ENCODE measurements around the gene HIBCH. TPM values are rescaled to one million over a fixed set of nuclear protein-coding genes. Genes with fewer than 3 reads are reported as not detected.

The HIBCH gene
- total and polyA plus RNA-seq, 2 experiments from 2014 or later, result 25.7 to 42.3 TPM

DNA sequence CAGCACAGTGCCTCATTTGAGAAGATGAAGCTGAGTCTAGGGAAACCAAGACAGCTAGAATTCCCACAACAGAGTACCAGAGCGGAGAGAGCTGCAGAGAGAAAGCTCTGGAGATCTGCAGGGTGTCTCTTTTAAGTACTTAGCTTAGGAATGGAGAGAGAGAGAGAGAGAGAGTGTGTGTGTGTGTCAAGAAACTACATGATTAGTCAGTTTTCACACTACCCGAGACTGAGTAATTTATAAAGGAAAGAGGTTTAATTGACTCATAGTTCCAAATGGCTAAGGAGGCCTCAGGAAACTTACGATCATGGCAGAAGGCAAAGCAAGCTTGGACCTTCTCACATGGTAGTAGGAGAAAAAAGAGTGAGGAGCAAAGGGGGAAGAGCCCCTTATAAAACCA, 64.0 kb downstream of the HIBCH start (continued):
- TF ChIP-seq STAT1 (IDR thresholded peaks at IDR 0.05; ENCODE audit: unreplicated experiment), result no peak
- TF ChIP-seq, protein P1, sequence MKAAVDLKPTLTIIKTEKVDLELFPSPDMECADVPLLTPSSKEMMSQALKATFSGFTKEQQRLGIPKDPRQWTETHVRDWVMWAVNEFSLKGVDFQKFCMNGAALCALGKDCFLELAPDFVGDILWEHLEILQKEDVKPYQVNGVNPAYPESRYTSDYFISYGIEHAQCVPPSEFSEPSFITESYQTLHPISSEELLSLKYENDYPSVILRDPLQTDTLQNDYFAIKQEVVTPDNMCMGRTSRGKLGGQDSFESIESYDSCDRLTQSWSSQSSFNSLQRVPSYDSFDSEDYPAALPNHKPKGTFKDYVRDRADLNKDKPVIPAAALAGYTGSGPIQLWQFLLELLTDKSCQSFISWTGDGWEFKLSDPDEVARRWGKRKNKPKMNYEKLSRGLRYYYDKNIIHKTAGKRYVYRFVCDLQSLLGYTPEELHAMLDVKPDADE (IDR thresholded peaks at IDR 0.05), result no peak
- TF ChIP-seq ZNF114 (CRISPR knock-in tag; IDR thresholded peaks at IDR 0.05), result no peak

DNA sequence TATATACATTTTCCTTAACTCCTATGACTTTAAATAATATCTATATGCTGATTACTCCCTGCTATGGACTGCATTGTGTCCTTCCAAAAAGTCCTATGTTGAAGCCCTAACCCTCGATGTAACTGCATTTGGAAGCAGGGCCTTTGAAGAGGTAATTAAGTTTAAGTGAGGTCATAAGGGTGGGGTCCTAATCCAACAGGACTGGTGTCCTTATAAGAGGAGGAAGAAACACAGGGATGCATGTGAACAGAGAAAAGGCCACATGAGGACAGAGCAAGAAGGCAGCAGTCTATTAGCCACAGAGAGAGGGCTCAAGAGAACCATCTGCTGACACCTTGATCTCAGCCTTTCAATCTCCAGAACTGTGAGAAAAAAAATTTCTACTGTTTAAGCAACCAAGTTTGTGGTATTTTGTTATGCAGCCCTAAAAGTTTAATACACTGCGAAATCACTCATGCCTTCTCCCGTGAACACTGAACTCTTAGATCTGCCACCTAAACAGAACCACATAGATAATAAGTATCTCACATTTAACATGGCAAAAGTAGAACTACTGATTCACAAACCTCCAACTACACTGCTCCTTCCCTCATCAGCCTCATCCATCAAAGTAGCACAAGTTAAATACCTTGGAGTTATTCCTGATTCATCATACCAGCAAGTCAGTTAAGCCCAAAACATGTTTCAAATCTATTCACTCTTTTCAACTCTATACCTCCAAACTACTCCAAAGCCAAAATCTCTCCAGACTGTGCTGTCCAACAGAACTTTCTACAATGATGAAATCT, 65.4 kb downstream of the HIBCH start:
- Mint-ChIP-seq H3K9me3 (no peaks in the 10 kb centered on the region), H3K36me3 (ENCODE audit: low read depth) (peaks cover 17% of the 10 kb centered on the region; the same call in 2 of the 3 replicates), H3K4me1 (no peaks in the 10 kb centered on the region), H3K27me3 (ENCODE audit: insufficient read depth, low read depth, poor library complexity) (no peaks in the 10 kb centered on the region), H3K4me3 (no peak overlapping the region), H3K27ac (no peak overlapping the region)
- H3K79me2 ChIP-seq (replicated peaks; ENCODE audit: insufficient read depth), result no peaks in the 10 kb centered on the region
- H3K4me3 ChIP-seq, result no peak overlapping the region
- H3K36me3 ChIP-seq (ENCODE audit: insufficient read depth), result no peaks in the 10 kb centered on the region
- no peaks in the 10 kb centered on the region for H3K9me2 ChIP-seq (ENCODE audit: insufficient read depth)
- no peaks in the 10 kb centered on the region for H3K27me3 ChIP-seq (ENCODE audit: insufficient read depth)
- no peak overlapping the region for H2AFZ ChIP-seq
- H4K20me1 ChIP-seq (replicated peaks; ENCODE audit: insufficient read depth), result no peaks in the 10 kb centered on the region
- ATAC-seq (no peak), DNase-seq (ENCODE audit: low spot score) (no peak)
- no peaks in the 10 kb centered on the region for H3K4me1 ChIP-seq (ENCODE audit: insufficient read depth)
- no peak overlapping the region for H3K27ac ChIP-seq (ENCODE audit: low read depth)
- no peak overlapping the region for H3K4me2 ChIP-seq
- no peaks in the 10 kb centered on the region for H3F3A ChIP-seq (replicated peaks; ENCODE audit: low read depth)
- TF ChIP-seq, protein P2, sequence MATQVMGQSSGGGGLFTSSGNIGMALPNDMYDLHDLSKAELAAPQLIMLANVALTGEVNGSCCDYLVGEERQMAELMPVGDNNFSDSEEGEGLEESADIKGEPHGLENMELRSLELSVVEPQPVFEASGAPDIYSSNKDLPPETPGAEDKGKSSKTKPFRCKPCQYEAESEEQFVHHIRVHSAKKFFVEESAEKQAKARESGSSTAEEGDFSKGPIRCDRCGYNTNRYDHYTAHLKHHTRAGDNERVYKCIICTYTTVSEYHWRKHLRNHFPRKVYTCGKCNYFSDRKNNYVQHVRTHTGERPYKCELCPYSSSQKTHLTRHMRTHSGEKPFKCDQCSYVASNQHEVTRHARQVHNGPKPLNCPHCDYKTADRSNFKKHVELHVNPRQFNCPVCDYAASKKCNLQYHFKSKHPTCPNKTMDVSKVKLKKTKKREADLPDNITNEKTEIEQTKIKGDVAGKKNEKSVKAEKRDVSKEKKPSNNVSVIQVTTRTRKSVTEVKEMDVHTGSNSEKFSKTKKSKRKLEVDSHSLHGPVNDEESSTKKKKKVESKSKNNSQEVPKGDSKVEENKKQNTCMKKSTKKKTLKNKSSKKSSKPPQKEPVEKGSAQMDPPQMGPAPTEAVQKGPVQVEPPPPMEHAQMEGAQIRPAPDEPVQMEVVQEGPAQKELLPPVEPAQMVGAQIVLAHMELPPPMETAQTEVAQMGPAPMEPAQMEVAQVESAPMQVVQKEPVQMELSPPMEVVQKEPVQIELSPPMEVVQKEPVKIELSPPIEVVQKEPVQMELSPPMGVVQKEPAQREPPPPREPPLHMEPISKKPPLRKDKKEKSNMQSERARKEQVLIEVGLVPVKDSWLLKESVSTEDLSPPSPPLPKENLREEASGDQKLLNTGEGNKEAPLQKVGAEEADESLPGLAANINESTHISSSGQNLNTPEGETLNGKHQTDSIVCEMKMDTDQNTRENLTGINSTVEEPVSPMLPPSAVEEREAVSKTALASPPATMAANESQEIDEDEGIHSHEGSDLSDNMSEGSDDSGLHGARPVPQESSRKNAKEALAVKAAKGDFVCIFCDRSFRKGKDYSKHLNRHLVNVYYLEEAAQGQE (IDR thresholded peaks at IDR 0.05; ENCODE audit: unreplicated experiment), result no peak
- TF ChIP-seq NANOG (IDR thresholded peaks at IDR 0.05; ENCODE audit: borderline replicate concordance) (no peak), JUNB (IDR thresholded peaks at IDR 0.05; ENCODE audit: unreplicated experiment) (no peak), ZNF114 (CRISPR knock-in tag; IDR thresholded peaks at IDR 0.05) (no peak), EZH2 (IDR thresholded peaks at IDR 0.05; ENCODE audit: low read depth, unreplicated experiment) (no peak), POLR2AphosphoS5 (IDR thresholded peaks at IDR 0.05; ENCODE audit: low read depth) (no peak)
- TF ChIP-seq, protein P3, sequence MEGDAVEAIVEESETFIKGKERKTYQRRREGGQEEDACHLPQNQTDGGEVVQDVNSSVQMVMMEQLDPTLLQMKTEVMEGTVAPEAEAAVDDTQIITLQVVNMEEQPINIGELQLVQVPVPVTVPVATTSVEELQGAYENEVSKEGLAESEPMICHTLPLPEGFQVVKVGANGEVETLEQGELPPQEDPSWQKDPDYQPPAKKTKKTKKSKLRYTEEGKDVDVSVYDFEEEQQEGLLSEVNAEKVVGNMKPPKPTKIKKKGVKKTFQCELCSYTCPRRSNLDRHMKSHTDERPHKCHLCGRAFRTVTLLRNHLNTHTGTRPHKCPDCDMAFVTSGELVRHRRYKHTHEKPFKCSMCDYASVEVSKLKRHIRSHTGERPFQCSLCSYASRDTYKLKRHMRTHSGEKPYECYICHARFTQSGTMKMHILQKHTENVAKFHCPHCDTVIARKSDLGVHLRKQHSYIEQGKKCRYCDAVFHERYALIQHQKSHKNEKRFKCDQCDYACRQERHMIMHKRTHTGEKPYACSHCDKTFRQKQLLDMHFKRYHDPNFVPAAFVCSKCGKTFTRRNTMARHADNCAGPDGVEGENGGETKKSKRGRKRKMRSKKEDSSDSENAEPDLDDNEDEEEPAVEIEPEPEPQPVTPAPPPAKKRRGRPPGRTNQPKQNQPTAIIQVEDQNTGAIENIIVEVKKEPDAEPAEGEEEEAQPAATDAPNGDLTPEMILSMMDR (conservative IDR thresholded peaks at IDR 0.05; ENCODE audit: low read depth in 2 of 2), result no peak
- TF ChIP-seq, protein P4, sequence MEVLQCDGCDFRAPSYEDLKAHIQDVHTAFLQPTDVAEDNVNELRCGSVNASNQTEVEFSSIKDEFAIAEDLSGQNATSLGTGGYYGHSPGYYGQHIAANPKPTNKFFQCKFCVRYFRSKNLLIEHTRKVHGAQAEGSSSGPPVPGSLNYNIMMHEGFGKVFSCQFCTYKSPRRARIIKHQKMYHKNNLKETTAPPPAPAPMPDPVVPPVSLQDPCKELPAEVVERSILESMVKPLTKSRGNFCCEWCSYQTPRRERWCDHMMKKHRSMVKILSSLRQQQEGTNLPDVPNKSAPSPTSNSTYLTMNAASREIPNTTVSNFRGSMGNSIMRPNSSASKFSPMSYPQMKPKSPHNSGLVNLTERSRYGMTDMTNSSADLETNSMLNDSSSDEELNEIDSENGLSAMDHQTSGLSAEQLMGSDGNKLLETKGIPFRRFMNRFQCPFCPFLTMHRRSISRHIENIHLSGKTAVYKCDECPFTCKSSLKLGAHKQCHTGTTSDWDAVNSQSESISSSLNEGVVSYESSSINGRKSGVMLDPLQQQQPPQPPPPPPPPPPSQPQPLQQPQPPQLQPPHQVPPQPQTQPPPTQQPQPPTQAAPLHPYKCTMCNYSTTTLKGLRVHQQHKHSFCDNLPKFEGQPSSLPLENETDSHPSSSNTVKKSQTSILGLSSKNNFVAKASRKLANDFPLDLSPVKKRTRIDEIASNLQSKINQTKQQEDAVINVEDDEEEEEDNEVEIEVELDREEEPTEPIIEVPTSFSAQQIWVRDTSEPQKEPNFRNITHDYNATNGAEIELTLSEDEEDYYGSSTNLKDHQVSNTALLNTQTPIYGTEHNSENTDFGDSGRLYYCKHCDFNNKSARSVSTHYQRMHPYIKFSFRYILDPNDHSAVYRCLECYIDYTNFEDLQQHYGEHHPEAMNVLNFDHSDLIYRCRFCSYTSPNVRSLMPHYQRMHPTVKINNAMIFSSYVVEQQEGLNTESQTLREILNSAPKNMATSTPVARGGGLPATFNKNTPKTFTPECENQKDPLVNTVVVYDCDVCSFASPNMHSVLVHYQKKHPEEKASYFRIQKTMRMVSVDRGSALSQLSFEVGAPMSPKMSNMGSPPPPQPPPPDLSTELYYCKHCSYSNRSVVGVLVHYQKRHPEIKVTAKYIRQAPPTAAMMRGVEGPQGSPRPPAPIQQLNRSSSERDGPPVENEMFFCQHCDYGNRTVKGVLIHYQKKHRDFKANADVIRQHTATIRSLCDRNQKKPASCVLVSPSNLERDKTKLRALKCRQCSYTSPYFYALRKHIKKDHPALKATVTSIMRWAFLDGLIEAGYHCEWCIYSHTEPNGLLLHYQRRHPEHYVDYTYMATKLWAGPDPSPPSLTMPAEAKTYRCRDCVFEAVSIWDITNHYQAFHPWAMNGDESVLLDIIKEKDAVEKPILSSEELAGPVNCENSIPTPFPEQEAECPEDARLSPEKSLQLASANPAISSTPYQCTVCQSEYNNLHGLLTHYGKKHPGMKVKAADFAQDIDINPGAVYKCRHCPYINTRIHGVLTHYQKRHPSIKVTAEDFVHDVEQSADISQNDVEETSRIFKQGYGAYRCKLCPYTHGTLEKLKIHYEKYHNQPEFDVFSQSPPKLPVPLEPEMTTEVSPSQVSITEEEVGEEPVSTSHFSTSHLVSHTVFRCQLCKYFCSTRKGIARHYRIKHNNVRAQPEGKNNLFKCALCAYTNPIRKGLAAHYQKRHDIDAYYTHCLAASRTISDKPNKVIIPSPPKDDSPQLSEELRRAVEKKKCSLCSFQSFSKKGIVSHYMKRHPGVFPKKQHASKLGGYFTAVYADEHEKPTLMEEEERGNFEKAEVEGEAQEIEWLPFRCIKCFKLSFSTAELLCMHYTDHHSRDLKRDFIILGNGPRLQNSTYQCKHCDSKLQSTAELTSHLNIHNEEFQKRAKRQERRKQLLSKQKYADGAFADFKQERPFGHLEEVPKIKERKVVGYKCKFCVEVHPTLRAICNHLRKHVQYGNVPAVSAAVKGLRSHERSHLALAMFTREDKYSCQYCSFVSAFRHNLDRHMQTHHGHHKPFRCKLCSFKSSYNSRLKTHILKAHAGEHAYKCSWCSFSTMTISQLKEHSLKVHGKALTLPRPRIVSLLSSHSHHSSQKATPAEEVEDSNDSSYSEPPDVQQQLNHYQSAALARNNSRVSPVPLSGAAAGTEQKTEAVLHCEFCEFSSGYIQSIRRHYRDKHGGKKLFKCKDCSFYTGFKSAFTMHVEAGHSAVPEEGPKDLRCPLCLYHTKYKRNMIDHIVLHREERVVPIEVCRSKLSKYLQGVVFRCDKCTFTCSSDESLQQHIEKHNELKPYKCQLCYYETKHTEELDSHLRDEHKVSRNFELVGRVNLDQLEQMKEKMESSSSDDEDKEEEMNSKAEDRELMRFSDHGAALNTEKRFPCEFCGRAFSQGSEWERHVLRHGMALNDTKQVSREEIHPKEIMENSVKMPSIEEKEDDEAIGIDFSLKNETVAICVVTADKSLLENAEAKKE (CRISPR knock-in tag; IDR thresholded peaks at IDR 0.05), result no peak
- TF ChIP-seq, protein P1 (IDR thresholded peaks at IDR 0.05), result no peak
